HG03354 (cell line): Measurements from ENCODE around the gene FRMD4A.

Experiments
- ATAC-seq: cut with Tn5 transposase; IDR thresholded peaks from one replicate; pipeline ENCODE4 v1.9.1; 2021; ENCODE audit warnings: mild to moderate bottlenecking; ENCODE audit not compliant: unreplicated experiment, poor library complexity, severe bottlenecking

Gene FRMD4A

GRCh38 chr10:13644866-13645265 is 685.9 kb downstream of the FRMD4A start:
- no peak for ATAC-seq

- ATAC-seq, result no peak
Measured at GRCh38 chr10:13643016-13643415, 687.7 kb downstream of the FRMD4A start.

GRCh38 chr10:13642293-13642692 is 688.4 kb downstream of the FRMD4A start:
- ATAC-seq, result no peak

DNA sequence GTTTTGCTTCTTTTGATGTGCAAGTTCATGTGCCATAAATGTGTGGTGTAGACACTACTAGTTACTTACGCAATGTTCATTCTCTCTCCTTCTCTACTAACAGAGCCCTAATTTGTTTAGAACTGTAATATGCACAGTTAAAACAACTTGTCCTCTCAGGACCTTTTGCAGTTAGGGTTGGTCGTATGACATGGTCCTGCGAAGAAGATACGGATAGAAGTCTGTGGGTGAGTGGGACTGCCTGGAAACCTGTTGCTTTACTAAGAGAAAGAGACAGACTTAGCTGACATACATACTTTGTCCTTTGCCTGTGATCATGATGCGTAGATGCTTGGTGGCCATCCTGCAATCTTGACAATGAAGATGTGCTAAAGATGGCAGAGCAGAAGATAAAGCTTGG is 692.8 kb downstream of the FRMD4A start:
- no peak for ATAC-seq

DNA sequence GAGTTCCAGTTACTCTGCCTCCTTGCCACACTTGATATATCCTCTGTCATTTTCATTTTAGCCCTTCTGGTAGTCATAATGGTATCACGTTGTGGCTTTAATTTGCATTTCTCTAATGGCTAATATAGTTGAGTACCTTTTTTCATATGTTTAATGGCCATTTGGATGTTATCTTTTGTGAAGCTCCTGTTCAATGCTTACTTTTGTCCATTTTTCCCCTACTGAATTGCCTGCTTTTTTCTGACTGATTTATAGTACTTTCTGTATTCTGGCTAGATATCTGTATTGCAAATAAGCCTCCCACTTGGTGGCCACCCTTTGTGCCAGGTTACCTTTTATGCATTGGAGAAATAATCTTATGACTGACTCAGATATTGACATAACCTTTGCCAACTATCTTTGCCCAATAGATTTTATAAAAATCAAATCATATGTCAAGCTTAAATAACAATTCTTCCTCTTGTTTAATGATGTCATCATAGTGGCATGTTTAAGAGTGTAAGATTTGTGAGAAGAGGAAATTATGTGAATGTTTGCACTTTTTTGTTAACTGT is 693.3 kb downstream of the FRMD4A start:
- no peak for ATAC-seq

DNA sequence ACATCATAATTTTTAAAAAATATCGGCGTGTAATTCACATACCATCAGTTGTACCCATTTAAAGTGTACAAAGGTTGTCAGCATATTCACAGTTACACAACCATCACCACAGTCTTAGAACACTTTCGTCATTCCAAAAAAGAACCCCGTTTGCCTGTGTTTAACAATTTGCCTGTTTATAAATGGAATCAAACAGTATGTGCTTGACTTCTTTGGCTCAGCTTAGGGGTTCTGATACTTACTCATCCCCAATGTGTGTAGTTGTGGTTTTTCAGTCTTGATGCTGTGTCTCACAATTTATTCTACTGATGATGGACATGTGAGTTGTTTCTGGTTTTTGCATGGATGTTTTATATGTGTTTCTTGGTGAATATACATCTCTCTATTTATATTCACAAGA is 693.9 kb downstream of the FRMD4A start:
- no peak for ATAC-seq

DNA sequence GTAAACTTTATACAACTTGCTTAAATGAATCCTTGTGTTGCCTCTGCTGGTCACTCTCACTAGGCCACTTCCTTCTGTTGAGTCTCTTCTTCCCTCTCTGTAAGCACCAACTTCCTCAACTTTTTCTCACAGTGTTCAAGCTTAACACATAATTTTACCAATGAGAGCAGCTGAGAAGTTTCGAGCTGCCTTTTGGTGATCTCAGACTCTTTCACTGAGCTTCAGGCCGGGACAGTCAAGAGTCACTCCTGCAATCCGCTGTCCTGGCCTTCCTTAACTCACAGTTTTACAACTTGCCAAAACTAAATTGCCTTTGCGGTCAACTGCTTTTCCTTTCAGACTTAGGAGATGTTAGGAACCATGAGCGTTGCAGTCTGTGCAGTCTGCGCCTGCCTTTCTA is 696.5 kb downstream of the FRMD4A start:
- no peak for ATAC-seq

DNA sequence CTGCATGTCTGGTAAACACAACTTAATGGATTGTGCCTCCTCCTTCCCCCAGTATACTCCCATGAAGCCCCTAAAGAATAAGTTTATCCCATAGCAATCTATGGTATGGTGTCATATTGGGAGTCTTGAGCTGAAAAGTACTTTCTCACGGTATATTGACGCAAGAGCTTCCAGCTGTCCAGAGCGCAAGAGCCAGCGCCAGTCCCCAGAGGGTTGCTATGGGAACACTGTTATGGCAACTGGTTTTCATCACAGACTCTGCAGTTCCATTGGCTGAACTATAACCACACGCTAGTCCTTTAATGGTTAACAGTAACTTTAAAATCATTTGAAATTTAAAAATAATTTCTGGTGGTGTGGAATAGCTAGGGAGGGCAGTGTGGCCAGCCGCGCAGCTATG is 697.0 kb downstream of the FRMD4A start:
- no peak for ATAC-seq

DNA sequence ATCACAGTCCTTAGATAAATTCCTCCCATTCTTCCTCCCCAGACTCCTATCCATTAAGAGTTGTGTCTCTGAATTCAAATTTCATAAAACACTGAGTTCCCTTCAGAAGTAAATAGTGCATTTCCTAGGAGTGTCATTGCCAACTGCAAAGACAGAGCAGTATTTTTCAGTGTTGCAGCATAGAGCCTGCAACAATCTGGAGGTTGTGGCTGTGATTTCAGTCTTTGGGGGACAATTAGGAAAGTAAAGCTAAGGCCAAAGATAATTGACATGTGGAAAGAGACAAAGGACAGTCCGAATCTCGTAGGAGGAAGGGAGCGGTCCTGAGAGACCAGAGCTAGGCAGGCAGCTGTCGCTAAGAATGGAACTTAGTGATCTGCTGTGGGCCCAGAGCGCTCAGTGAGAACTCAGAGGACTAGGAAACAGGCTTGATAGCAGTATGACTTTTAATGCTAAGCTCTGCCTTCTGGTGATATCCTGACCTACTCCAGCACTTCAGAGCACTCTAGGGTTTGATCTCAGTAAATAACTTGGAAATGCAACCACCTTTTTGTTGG is 697.8 kb downstream of the FRMD4A start:
- ATAC-seq, result no peak

- no peak for ATAC-seq
Measured at GRCh38 chr10:13632440-13632839, 698.3 kb downstream of the FRMD4A start.

GRCh38 chr10:13631594-13631993 is 699.1 kb downstream of the FRMD4A start:
- ATAC-seq, result no peak

DNA sequence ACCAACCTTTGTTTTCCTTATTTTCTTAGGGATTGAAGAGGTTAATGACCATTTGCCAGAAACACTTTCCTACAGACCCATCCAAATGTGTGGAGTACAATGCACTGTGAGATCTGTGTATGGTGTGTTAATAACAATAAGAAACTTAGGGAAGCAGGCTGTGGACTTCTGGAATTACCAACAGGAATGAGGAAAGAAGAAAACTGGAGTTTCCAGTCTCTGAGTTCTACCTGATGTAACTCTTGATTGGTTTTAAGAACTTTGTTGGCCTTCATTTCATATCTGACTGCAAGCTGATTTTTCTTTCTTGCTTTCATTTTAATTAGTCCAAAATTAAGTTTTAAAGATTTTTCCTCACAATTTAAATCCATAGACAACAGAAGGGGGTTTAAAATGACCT is 700.5 kb downstream of the FRMD4A start:
- ATAC-seq, result no peak

- no peak for ATAC-seq
Measured at GRCh38 chr10:13629116-13629515, 701.6 kb downstream of the FRMD4A start.

DNA sequence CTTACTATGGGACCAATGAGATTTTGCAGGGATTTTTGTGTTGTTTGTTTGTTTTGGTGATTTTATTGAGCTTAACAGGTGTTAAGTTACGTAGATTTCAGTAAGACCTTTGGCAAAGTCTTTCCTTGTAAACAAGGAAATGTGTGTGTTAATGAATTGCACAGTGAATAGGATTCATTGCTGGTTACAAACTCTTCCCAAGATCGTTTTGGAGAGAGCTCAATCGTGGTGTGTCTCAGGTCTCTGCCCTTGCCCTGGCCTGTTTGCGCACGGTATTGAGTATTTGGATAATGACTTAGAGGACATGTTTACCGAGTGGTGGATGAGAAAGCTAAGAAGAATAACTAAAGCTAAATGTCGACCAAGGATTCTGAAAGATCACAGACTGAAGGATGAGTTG is 702.1 kb downstream of the FRMD4A start:
- ATAC-seq, result no peak

DNA sequence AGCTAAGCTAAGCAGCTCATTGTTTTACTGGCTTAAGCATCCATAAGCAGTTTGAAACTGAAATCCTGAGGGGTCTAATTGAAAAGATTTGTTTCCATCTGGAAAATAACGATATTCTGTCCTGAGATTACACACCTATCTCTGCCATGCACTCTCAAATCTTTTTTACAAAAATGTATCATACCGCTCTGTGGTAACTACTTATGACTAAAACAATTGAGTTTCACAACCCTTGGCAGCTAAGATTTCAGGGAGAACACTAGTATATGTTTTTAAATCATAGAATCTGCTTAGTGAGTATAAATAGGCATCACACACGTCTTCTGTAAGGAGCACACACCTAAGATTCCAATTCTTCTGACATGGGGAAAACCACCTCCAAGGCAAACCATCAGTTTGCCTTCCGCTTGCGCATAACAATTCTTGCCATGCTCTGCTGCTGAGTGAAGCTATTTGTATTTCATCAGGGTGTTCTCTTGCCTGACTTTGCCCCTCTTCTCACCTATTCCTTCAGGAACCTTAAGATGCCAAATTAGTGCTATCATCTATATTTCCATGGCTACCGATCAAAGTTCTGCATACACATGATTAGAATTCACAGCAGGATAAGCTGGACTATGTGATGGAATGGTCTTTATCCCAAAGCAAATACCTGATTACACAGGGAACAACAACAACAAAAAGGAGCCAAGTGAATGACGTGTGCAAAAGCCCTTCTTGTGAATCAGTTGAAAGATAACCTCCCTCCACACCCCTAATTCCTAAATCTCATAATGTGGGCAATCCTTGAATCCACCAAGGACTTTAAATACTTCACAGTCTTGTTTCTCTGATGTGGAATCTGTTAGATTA is 703.0 kb downstream of the FRMD4A start:
- no peak for ATAC-seq

DNA sequence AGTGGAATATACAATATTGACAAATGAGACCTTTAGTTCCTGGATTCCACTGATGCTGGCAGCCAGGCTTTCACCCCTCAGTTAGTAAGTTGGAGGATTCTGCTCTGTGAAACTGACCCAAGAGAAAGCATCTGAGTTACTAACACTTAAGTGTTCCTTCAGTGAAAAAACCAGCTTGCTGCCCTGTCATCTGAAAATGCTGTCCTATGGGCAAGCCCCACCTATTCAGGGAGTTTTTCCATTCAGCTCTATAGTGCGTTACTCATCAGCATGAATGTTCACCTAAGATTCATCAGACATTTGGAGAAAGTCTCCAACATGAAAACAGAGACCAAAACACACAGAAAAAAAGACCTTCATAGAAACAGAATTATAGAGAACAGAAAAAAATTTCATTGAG is 706.1 kb downstream of the FRMD4A start:
- ATAC-seq, result no peak

GRCh38 chr10:13621931-13622330 is 708.8 kb downstream of the FRMD4A start:
- ATAC-seq, result no peak

- no peak for ATAC-seq
Measured at GRCh38 chr10:13617116-13617515, 713.6 kb downstream of the FRMD4A start.

DNA sequence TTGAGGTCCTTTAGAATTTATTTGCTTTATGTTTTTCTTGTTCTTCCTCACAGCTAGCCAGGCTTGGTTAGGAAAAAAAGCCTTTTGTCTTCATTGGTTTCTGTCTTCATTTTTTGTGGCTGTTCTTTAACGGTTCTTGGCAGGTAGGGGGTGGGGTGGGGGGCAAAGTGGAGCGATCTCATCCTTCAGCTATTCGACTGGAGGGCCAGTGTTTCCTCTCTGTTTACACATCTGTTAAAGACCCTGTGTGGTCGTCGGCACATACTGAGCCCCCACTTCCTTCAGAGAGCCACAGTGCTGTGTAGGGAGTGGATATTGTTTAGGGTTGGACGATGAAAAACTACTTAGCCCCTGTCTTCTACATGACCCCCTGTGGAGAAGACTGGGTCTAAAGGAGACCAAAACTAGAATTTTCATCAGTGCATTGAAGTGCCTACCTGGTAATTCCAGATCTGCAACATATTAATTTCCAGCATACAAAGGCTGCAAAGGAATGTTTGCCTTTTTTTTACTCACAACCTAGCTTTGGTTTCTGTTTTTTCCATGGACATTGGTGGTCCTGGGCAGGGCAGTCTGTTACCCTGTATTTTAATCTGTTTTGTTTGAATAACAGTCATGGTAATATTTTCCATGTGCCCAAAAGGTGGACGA is 714.9 kb downstream of the FRMD4A start:
- no peak for ATAC-seq

DNA sequence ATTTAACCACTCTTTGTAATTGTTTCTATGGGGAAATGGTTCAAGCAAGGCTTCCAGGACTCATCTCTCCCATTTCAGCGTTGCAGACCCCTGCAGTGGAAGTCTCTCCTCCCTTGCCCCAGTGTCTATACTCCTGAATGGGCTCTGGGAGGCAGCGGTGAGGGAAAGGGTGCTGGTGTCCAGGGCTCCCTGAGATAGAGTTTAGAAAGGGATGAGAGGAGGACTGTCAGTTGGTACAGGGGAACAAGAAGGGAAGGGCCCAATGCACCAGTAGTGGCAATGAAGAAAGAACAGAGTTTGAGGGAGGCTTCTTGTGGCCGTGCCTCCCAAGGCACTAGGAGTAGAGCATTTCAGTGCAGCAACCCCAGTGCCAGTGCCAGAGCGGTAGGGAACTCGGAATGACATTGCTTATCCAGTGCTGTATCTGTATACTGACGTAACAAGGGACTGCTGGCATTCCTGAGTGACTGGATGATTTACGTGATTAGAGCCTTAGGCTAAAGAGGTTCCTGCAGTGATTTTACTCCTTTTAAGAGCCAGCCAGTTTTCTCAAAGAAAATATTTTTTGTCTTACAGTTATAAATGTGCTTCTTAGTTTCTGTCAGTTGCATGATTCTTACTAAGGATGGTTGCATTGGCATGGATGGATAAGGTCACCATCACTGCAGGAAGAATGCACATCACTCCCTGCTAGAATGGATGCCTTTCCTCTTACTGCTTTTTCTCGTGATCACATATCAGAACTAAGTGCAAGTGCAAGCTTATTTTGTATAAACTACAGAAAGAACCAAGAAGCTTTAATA is 716.0 kb downstream of the FRMD4A start:
- no peak for ATAC-seq
